GM12892 (cell line): ENCODE measurements around the gene LRRFIP1.

Experiments
- POLR2A ChIP-seq: IDR thresholded peaks from 2 replicates; pipeline ENCODE4 v1.6.1; 2011; ENCODE audit warnings: low read depth, low read length, control low read depth
- POLR2AphosphoS5 ChIP-seq: IDR thresholded peaks from 2 replicates; pipeline ENCODE4 v1.6.1; 2011; ENCODE audit warnings: low read depth, low read length, control low read depth

- TF ChIP-seq POLR2A = no peak
- TF ChIP-seq POLR2AphosphoS5 = no peak
Observed at GRCh38 chr2:237648016-237648381, 20.6 kb downstream of the LRRFIP1 start.
